RWPE2 (cell line): Measurements from ENCODE around the gene PSMA3.

Source experiments
- ATAC-seq: fragments of 200-7000 bp; cut with Tn5 transposase; 3 replicates; pipeline ENCODE4 v1.9.1; 2021; ENCODE audit warnings: low read depth
- DNase-seq: peaks from one replicate; pipeline ENCODE4 v3.0.0-alpha.2; 2020; ENCODE audit warnings: low spot score
- H3K27ac ChIP-seq: fragments of 450-650 bp; 2 replicates; pipeline ENCODE4 v1.5.1; 2017; ENCODE audit warnings: mild to moderate bottlenecking; ENCODE audit not compliant: poor library complexity, severe bottlenecking
- H3K27me3 ChIP-seq: fragments of 250-450 bp; sonication (Bioruptor Pico); 2 replicates; pipeline ENCODE4 v1.5.1; 2021; ENCODE audit warnings: mild to moderate bottlenecking, moderate library complexity; ENCODE audit not compliant: insufficient read depth, poor library complexity, severe bottlenecking
- H3K36me3 ChIP-seq: fragments of 250-450 bp; sonication (Bioruptor Pico); 2 replicates; pipeline ENCODE4 v1.5.1; 2020; ENCODE audit warnings: low read depth, mild to moderate bottlenecking, moderate library complexity
- H3K4me1 ChIP-seq: fragments of 250-450 bp; sonication (Bioruptor Pico); 2 replicates; pipeline ENCODE4 v1.5.1; 2021; ENCODE audit warnings: mild to moderate bottlenecking, moderate library complexity; ENCODE audit not compliant: insufficient read depth, poor library complexity, severe bottlenecking
- H3K4me3 ChIP-seq: fragments of 250-450 bp; sonication (Bioruptor Pico); 2 replicates; pipeline ENCODE4 v1.5.1; 2021; ENCODE audit warnings: mild to moderate bottlenecking, moderate library complexity; ENCODE audit not compliant: severe bottlenecking
- H3K9me3 ChIP-seq: fragments of 250-450 bp; sonication (Bioruptor Pico); 2 replicates; pipeline ENCODE4 v1.5.1; 2021; ENCODE audit warnings: mild to moderate bottlenecking, moderate library complexity; ENCODE audit not compliant: severe bottlenecking
- CTCF ChIP-seq: fragments of 450-650 bp; IDR thresholded peaks from one replicate; pipeline ENCODE4 v1.5.1; 2017; ENCODE audit warnings: mild to moderate bottlenecking, moderate library complexity; ENCODE audit not compliant: poor library complexity, severe bottlenecking

The PSMA3 gene

GRCh38 chr14:58298477-58299400 lies 54.1 kb downstream of the PSMA3 start, which contains the start of gene ARID4A:
ARID4A (plus strand) TSS chr14:58298555; CDS start chr14:58299855, 1,300 bp downstream.
- Histone ChIP-seq H3K4me3 (peak within 1 kb of the TSS; percentile 82), H3K27me3 (no peaks in the 10 kb centered on the region), H3K27ac (peak within 1 kb of the TSS; percentile 85), H3K9me3 (no peaks in the 10 kb centered on the region), H3K36me3 (peaks cover 62% of the 10 kb centered on the region), H3K4me1 (peaks cover 11% of the 10 kb centered on the region)
- TF ChIP-seq CTCF: no peak
- ATAC-seq (peak; percentile 1; the same call in 2 of the 3 replicates), DNase-seq (no peak)

- DNase-seq: no peak
- TF ChIP-seq CTCF: no peak
- Histone ChIP-seq H3K27me3 (no peaks in the 10 kb centered on the region), H3K27ac (peak overlapping the region; percentile 85), H3K4me3 (peak overlapping the region; percentile 82), H3K9me3 (no peaks in the 10 kb centered on the region), H3K4me1 (peaks cover 11% of the 10 kb centered on the region), H3K36me3 (peaks cover 61% of the 10 kb centered on the region)
- no peak for ATAC-seq
Measured at GRCh38 chr14:58299401-58300330, 55.0 kb downstream of the PSMA3 start.

- no peak for TF ChIP-seq CTCF
- DNase-seq (no peak), ATAC-seq (no peak)
- H3K4me3 ChIP-seq: no peak overlapping the region
- H3K4me1 ChIP-seq: peaks cover 11% of the 10 kb centered on the region
- no peaks in the 10 kb centered on the region for H3K9me3 ChIP-seq
- peaks cover 60% of the 10 kb centered on the region for H3K36me3 ChIP-seq
- no peaks in the 10 kb centered on the region for H3K27me3 ChIP-seq
- no peak overlapping the region for H3K27ac ChIP-seq
Measured at GRCh38 chr14:58301416-58301815, 56.8 kb downstream of the PSMA3 start.

GRCh38 chr14:58305730-58306129 lies 61.1 kb downstream of the PSMA3 start:
- H3K4me1 ChIP-seq: peaks cover 5% of the 10 kb centered on the region
- no peaks in the 10 kb centered on the region for H3K27me3 ChIP-seq
- no peak for TF ChIP-seq CTCF
- no peaks in the 10 kb centered on the region for H3K9me3 ChIP-seq
- H3K4me3 ChIP-seq: no peak overlapping the region
- no peak overlapping the region for H3K27ac ChIP-seq
- DNase-seq (no peak), ATAC-seq (no peak)
- H3K36me3 ChIP-seq: peaks cover 75% of the 10 kb centered on the region
